GM12873 (cell line): ENCODE measurements around the gene COX6B1.

Experiments used
- TF ChIP-seq, protein P1 (sequence below): IDR thresholded peaks from 2 replicates; pipeline ENCODE4 v1.5.1; 2012; ENCODE audit warnings: low read depth, mild to moderate bottlenecking, moderate library complexity, low read length, control low read depth; ENCODE audit not compliant: insufficient read depth; ENCODE audit errors: missing control alignments

COX6B1 gene

DNA sequence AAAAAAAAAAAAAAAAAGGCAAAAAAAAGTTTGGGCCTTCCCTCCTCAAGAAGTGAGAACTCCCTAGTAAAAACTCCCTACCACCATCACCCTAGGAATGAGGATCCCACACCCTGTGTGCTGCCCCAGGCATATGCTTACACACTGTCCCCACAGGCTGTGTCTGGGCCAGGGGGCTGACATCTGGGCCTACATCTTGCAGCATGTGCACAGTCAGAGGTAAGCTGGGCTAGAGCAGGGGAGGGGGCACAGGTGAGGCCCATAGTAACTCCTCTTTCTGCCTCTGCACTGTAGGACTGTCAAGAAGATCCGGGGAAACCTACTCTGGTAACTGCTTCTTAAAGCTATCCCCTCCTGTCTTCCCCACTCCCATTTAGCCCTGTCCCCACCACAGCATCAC lies 34.5 kb upstream of the COX6B1 start:
- TF ChIP-seq, protein P1, sequence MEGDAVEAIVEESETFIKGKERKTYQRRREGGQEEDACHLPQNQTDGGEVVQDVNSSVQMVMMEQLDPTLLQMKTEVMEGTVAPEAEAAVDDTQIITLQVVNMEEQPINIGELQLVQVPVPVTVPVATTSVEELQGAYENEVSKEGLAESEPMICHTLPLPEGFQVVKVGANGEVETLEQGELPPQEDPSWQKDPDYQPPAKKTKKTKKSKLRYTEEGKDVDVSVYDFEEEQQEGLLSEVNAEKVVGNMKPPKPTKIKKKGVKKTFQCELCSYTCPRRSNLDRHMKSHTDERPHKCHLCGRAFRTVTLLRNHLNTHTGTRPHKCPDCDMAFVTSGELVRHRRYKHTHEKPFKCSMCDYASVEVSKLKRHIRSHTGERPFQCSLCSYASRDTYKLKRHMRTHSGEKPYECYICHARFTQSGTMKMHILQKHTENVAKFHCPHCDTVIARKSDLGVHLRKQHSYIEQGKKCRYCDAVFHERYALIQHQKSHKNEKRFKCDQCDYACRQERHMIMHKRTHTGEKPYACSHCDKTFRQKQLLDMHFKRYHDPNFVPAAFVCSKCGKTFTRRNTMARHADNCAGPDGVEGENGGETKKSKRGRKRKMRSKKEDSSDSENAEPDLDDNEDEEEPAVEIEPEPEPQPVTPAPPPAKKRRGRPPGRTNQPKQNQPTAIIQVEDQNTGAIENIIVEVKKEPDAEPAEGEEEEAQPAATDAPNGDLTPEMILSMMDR: no peak

DNA sequence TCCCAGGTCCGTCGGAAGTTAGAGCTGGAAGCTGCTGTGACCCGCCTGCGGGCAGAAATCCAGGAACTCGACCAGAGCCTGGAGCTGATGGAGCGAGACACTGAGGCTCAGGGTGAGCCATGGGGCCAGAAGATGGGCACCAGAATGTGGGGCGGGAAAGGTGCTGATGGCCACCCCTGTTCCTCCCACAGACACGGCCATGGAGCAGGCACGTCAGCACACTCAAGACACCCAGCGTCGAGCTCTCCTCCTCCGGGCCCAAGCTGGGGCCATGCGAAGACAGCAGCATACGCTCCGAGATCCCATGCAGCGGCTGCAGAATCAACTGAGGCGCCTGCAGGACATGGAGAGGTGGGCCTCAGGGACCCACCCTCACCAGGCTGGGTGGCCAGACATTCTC lies 33.1 kb upstream of the COX6B1 start:
- TF ChIP-seq, protein P1: no peak

DNA sequence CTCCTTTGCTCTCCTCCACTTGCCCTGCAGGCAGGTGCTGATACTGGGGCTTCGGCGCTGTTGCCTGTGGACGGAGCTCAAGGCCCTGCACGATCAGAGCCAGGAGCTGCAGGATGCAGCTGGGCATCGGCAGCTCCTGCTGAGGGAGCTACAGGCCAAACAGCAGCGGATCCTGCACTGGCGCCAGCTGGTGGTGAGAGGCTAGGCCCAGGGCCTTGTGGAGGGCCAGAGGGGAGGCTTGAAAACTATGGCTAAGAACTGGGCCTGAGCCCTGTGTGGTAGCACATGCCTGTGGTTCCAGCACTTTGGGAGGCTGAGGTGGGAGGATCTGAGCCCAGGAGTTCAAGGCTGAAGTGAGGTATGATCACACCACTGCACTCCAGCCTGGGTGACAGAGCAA lies 29.3 kb upstream of the COX6B1 start:
- TF ChIP-seq, protein P1: no peak

DNA sequence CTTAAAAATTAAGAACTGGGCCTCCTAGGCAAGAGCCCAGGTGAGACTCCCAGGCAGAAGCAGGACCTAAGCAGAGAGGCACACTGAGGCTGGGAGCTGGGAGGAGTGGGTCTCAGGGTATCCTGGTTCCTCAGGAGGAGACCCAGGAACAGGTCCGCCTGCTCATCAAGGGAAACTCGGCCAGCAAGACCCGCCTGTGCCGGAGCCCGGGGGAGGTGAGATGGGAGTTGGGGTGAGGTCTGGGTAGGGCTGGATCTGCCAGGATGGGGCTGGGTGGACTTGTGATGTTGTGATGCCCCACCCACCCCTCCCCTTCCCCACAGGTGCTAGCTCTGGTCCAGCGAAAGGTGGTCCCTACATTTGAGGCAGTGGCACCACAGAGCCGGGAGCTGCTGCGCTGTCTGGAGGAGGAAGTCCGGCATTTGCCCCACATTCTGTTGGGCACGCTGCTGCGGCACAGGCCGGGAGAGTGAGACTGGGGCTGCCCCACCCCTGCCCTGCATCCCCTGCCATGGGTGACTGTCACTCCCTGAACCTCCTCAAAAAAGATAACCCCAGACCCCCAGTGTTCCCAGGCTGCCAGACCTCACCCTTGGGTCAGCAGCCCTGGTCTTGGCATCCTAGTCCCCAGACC lies 28.7 kb upstream of the COX6B1 start:
- TF ChIP-seq, protein P1: no peak

DNA sequence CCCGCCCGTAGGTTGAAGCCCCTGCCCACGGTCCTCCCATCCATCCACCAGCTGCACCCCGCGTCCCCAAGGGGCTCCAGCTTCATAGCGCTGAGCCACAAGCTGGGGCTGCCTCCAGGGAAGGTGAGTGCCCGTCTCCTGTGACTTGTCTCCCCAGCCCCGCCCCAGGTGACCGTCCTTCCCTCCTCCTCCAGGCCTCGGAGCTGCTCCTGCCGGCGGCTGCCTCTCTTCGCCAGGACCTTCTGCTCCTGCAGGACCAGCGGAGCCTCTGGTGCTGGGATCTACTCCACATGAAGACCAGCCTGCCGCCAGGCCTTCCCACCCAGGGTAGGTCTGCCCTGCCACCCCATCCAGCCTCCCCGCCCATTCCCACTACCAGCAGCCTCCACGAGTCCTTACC lies 28.1 kb upstream of the COX6B1 start:
- TF ChIP-seq, protein P1: no peak

DNA sequence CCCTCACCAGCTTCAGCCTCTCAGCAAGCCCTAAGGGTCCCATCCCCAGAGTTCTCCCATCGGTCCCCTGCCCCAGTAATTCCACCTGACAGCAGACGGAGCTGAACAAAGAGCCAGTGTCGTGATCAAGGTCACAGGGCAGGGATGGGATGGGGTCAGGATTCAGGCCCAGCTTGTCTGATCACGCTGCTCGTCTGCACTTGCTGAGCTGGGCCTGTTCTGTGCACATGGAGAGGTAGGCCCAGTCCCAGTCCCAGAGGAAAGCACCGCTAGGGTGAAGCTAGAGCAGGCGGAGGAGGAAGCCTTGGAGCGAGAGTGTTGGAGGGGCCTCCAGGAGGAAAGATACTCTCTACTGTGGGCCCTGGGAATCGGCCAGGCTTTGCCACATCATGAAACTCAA lies 26.4 kb upstream of the COX6B1 start:
- TF ChIP-seq, protein P1: no peak

DNA sequence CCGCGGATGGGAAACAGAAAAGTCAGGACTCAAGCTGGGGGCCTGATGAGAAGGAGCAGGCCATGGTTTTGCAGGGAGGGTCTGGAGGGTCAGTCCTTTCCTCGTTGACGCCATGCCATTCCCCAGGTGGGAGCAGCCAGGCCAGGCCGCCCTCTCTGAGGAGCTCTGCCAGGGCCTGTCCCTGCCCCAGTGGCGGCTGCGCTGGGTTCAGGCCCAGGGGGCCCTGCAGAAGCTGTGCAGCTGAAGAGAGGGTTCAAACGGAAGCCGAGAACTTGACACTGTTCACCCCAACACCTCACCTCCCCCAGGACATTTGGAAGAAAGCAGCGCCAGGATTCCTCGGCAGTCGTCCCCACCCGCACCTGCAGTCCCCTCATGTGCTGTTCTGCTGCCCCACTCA lies 25.4 kb upstream of the COX6B1 start:
- TF ChIP-seq, protein P1: no peak
